Hepatocyte (in vitro differentiated cells): ENCODE measurements around the gene COA1. TPM values are rescaled to one million over a fixed set of nuclear protein-coding genes. Genes with fewer than 3 reads are reported as not detected.

Experiments
- DNase-seq: peaks from one replicate; pipeline ENCODE4 v3.0.0-alpha.2; 2016; ENCODE audit warnings: low spot score
- H2AFZ ChIP-seq: fragments of 200-600 bp; sonication (generic); 2 replicates; pipeline ENCODE4 v1.6.0; 2016; ENCODE audit warnings: antibody characterized with exemption, mild to moderate bottlenecking
- H3K27ac ChIP-seq: fragments of 200-600 bp; sonication (generic); 2 replicates; pipeline ENCODE4 v1.5.1; 2016; ENCODE audit warnings: mild to moderate bottlenecking
- H3K27me3 ChIP-seq: fragments of 200-600 bp; sonication (generic); 2 replicates; pipeline ENCODE4 v1.6.1; 2016
- H3K36me3 ChIP-seq: fragments of 200-600 bp; sonication (generic); replicated peaks from 2 replicates; pipeline ENCODE4 v1.5.1; 2016; ENCODE audit warnings: low read depth; ENCODE audit not compliant: insufficient read depth
- H3K4me1 ChIP-seq: fragments of 200-600 bp; sonication (generic); 2 replicates; pipeline ENCODE4 v1.5.1; 2016; ENCODE audit warnings: mild to moderate bottlenecking, moderate library complexity; ENCODE audit not compliant: insufficient read depth
- H3K4me2 ChIP-seq: fragments of 200-600 bp; sonication (generic); 2 replicates; pipeline ENCODE4 v1.6.0; 2016
- H3K4me3 ChIP-seq: fragments of 200-600 bp; sonication (generic); 2 replicates; pipeline ENCODE4 v1.5.1; 2016; ENCODE audit warnings: mild to moderate bottlenecking
- H3K79me2 ChIP-seq: fragments of 200-600 bp; sonication (generic); 2 replicates; pipeline ENCODE4 v1.6.0; 2017; ENCODE audit warnings: mild to moderate bottlenecking
- H3K9me2 ChIP-seq: fragments of 200-600 bp; sonication (generic); replicated peaks from 2 replicates; pipeline ENCODE4 v1.6.0; 2017; ENCODE audit warnings: mild to moderate bottlenecking; ENCODE audit not compliant: insufficient read depth
- H3K9me3 ChIP-seq: fragments of 200-600 bp; sonication (generic); 2 replicates; pipeline ENCODE4 v1.5.1; 2016; ENCODE audit warnings: low read depth, mild to moderate bottlenecking
- H4K20me1 ChIP-seq: fragments of 200-600 bp; sonication (generic); 2 replicates; pipeline ENCODE4 v1.6.0; 2016; ENCODE audit warnings: mild to moderate bottlenecking; ENCODE audit not compliant: insufficient read depth, poor library complexity, severe bottlenecking
- EZH2 ChIP-seq: fragments of 200-600 bp; sonication (generic); IDR thresholded peaks from 2 replicates; pipeline ENCODE4 v1.6.1; 2016; ENCODE audit warnings: antibody characterized with exemption, mild to moderate bottlenecking, borderline replicate concordance
- EZH2phosphoT487 ChIP-seq: fragments of 200-600 bp; sonication (generic); IDR thresholded peaks from one replicate; pipeline ENCODE4 v1.6.1; 2018; ENCODE audit warnings: antibody characterized with exemption, mild to moderate bottlenecking, low read depth, moderate library complexity; ENCODE audit not compliant: unreplicated experiment, severe bottlenecking
- WGBS: methylation state at CpG from one replicate; pipeline ENCODE4 v1.1.6; 2016; ENCODE audit warnings: low lambda C conversion rate; ENCODE audit errors: missing lambda C conversion rate; 5-methylcytosine and 5-hydroxymethylcytosine counted together
- polyA plus RNA-seq: library from polyadenylated mRNA; unstranded; fragments of >200 nt; fragmentation: Nextera tagmentation; extraction: Ambion mirVana; gene quantifications from 2 replicates; pipeline ENCODE4 v1.2.1, GENCODE V29; 2016
- total RNA-seq: library from RNA; depleted of rRNA; stranded (reverse); fragments of >200 nt; gene quantifications from 2 replicates; pipeline ENCODE4 v1.2.3, GENCODE V29; 2014
- TF ChIP-seq, protein P1 (sequence below): fragments of 200-600 bp; sonication (generic); IDR thresholded peaks from 2 replicates; pipeline ENCODE4 v1.5.1; 2016; ENCODE audit warnings: antibody characterized with exemption, mild to moderate bottlenecking; ENCODE audit not compliant: poor library complexity

The COA1 gene
- total and polyA plus RNA-seq, 2 experiments from 2014 or later, result 52.1 to 55.2 TPM

GRCh38 chr7:43612599-43613589, 116.4 kb downstream of the COA1 start:
- Histone ChIP-seq H3K4me1 (no peaks in the 10 kb centered on the region), H3K27ac (no peak overlapping the region), H4K20me1 (no peaks in the 10 kb centered on the region), H3K27me3 (no peaks in the 10 kb centered on the region), H3K36me3 (no peaks in the 10 kb centered on the region), H3K79me2 (peaks cover 4% of the 10 kb centered on the region), H3K9me2 (no peaks in the 10 kb centered on the region), H2AFZ (no peak overlapping the region), H3K4me3 (no peak overlapping the region), H3K9me3 (no peaks in the 10 kb centered on the region), H3K4me2 (no peak overlapping the region)
- 89% methylated on average over 3 of the region's 3 CpGs for WGBS
- DNase-seq, result no peak
- TF ChIP-seq EZH2phosphoT487, result no peak
- TF ChIP-seq EZH2, result no peak
- TF ChIP-seq, protein P1, sequence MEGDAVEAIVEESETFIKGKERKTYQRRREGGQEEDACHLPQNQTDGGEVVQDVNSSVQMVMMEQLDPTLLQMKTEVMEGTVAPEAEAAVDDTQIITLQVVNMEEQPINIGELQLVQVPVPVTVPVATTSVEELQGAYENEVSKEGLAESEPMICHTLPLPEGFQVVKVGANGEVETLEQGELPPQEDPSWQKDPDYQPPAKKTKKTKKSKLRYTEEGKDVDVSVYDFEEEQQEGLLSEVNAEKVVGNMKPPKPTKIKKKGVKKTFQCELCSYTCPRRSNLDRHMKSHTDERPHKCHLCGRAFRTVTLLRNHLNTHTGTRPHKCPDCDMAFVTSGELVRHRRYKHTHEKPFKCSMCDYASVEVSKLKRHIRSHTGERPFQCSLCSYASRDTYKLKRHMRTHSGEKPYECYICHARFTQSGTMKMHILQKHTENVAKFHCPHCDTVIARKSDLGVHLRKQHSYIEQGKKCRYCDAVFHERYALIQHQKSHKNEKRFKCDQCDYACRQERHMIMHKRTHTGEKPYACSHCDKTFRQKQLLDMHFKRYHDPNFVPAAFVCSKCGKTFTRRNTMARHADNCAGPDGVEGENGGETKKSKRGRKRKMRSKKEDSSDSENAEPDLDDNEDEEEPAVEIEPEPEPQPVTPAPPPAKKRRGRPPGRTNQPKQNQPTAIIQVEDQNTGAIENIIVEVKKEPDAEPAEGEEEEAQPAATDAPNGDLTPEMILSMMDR, result no peak

DNA sequence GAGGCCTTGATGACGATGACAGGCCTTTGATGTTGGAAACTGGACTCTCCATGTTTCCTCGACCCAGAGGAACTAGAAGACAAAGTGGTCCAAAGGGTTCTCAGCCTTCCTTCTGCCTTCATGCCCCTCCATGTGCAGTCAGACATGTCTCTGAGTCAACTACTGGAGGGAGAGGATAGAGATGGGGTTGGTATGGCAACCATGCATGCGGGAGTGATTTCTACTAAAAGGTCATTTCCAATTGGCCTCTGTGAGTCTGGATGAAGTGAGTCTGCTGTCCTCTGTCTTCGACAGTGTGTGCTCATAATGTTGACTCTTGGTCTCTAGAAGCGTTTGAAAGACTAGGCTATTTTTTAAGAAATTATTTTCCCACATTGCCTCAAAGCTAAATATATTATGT, 117.2 kb downstream of the COA1 start:
- no peak overlapping the region for H3K4me3 ChIP-seq
- H2AFZ ChIP-seq, result no peak overlapping the region
- no peak for TF ChIP-seq EZH2
- TF ChIP-seq, protein P1, result no peak
- H3K79me2 ChIP-seq, result peaks cover 4% of the 10 kb centered on the region
- H3K4me1 ChIP-seq, result no peaks in the 10 kb centered on the region
- no peaks in the 10 kb centered on the region for H3K9me2 ChIP-seq
- H3K4me2 ChIP-seq, result no peak overlapping the region
- no peaks in the 10 kb centered on the region for H3K36me3 ChIP-seq
- DNase-seq, result no peak
- no peak overlapping the region for H3K27ac ChIP-seq
- H4K20me1 ChIP-seq, result no peaks in the 10 kb centered on the region
- 95% methylated on average over 5 of the region's 5 CpGs for WGBS
- no peaks in the 10 kb centered on the region for H3K9me3 ChIP-seq
- no peaks in the 10 kb centered on the region for H3K27me3 ChIP-seq

DNA sequence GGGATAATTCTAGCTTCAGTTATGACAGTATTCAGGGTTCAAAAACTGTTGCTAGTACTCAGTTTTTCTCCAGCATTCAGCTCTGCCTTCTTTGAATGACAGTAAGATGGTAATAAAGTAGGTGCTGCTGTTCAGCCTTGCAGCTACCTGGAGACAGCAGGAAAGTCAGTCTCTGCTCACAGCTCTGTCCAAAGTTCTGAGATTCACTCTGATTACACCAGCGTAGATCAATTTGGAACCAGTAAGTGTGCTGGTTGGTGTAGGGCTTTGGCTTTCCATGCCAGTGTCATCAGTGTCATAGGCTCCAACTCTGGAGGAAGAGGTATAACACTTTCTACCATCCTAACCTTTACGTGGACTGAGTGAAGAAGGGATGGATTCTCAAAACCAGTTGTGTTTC, 120.2 kb downstream of the COA1 start:
- Histone ChIP-seq H3K4me3 (no peak overlapping the region), H3K36me3 (no peaks in the 10 kb centered on the region), H3K79me2 (peaks cover 11% of the 10 kb centered on the region), H3K4me1 (no peaks in the 10 kb centered on the region), H3K27ac (no peak overlapping the region), H3K4me2 (no peak overlapping the region), H4K20me1 (no peaks in the 10 kb centered on the region), H3K27me3 (no peaks in the 10 kb centered on the region), H2AFZ (no peak overlapping the region), H3K9me2 (no peaks in the 10 kb centered on the region), H3K9me3 (no peaks in the 10 kb centered on the region)
- no peak for DNase-seq
- WGBS, result 100% methylated on average over 2 of the region's 2 CpGs
- no peak for TF ChIP-seq EZH2phosphoT487

DNA sequence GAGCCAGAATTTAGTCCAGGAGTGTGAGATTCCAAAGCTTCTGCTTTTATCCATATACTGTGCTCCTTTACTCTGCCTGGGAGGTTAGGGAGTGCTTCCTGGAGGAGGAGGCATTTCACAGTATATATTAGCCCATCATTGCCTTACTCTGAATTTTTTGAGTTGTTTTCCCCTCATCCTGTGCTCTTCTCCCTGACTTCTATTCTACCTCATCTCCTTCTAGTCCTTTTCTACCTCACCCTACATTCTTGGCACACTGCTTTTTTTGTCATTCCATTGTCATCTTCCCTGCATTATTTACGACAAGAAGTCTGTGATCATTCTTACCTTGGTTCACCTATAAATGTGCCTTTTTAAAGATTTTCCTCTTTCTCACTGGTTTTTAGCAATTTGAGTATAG, 125.1 kb downstream of the COA1 start:
- no peaks in the 10 kb centered on the region for H3K36me3 ChIP-seq
- DNase-seq, result no peak
- no peak overlapping the region for H3K27ac ChIP-seq
- H3K79me2 ChIP-seq, result peaks cover 12% of the 10 kb centered on the region
- 94% methylated on average over 1 of the region's 1 CpG for WGBS
- H3K9me2 ChIP-seq, result no peaks in the 10 kb centered on the region
- H3K9me3 ChIP-seq, result no peaks in the 10 kb centered on the region
- H4K20me1 ChIP-seq, result no peaks in the 10 kb centered on the region
- H3K4me2 ChIP-seq, result no peak overlapping the region
- no peaks in the 10 kb centered on the region for H3K4me1 ChIP-seq
- H3K27me3 ChIP-seq, result no peaks in the 10 kb centered on the region
- H3K4me3 ChIP-seq, result no peak overlapping the region
- no peak overlapping the region for H2AFZ ChIP-seq
- TF ChIP-seq EZH2phosphoT487 (no peak), EZH2 (no peak)
- TF ChIP-seq, protein P1, result no peak
